ENCODE measurements around the gene ACTN4. TPM values are rescaled to one million over a fixed set of nuclear protein-coding genes. Genes with fewer than 3 reads are reported as not detected.
A peak's percentile ranks its signal among the peaks of the same experiment; 100 is the strongest.

ACTN4 gene
- total RNA-seq, 1 experiment from 2014 or later: 3,297 TPM

DNA sequence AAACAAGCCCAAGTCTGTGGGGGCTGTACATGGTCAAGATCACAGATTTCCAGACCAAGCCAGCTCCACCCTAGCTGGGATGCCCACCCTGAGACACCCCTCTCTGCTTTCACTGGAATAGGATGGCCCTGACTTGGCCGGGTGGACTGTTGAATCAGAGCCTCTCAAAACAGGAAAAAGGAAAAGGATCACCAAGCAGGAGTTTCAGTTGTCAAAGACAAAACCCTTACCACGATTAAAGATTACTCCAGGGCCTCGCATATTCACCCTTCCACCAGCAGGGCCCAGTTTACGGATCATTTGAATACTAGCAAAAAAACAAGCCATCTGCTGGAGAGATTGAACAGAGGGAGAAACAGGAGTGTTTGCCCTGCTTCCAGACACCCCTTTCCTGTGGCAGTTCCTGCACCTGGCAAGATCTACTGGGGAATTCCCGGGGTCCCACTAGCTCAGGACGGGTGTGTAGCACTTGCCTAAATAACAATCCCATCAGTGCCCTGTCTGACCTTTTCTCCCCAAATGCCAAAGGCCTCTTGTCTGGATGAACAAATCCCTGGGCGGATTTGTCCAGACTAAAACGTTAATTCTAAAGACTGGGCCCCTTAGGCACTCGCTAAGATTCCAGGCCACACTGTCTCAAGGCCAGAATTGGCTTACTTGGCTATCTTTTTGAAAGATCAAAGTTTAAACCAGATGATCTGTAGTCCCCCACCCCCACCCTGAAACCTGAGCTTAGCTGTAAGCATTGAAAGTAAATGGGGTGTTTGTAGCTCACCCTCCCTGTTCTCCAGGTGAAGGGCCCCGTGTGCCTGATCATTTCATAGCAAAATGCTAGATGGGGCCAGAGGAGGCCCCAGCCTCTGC, 38.4 kb downstream of the ACTN4 start:
- Histone ChIP-seq H3K9me3 (ENCODE audit: control insufficient read depth, insufficient read depth, low read depth, low read length) (peaks cover 4% of the 10 kb centered on the region; the same call in 1 of the 2 replicates), H3K4me1 (ENCODE audit: control insufficient read depth, insufficient read depth, low read length) (peaks cover 100% of the 10 kb centered on the region), H3K36me3 (ENCODE audit: control insufficient read depth, insufficient read depth, low read length) (no peaks in the 10 kb centered on the region), H3K27me3 (ENCODE audit: control insufficient read depth, insufficient read depth, low read length) (no peaks in the 10 kb centered on the region), H3K4me3 (ENCODE audit: low read depth in 2 of 2, low read length in 2 of 2) (no peak overlapping the region), H3K27ac (ENCODE audit: low read length) (peak overlapping the region; percentile 98)
- ATAC-seq (no peak), DNase-seq (ENCODE audit: low read depth, low spot score) (no peak)
- no TSS peak for BruUV-seq (replicated peaks)
- TF ChIP-seq POLR2AphosphoS5 (IDR thresholded peaks at IDR 0.05; ENCODE audit: low read depth, low read length): no peak
- no peak for TF ChIP-seq SIN3A (IDR thresholded peaks at IDR 0.05; ENCODE audit: borderline replicate concordance, insufficient read depth, low read depth, low read length)
- TF ChIP-seq, protein P1, sequence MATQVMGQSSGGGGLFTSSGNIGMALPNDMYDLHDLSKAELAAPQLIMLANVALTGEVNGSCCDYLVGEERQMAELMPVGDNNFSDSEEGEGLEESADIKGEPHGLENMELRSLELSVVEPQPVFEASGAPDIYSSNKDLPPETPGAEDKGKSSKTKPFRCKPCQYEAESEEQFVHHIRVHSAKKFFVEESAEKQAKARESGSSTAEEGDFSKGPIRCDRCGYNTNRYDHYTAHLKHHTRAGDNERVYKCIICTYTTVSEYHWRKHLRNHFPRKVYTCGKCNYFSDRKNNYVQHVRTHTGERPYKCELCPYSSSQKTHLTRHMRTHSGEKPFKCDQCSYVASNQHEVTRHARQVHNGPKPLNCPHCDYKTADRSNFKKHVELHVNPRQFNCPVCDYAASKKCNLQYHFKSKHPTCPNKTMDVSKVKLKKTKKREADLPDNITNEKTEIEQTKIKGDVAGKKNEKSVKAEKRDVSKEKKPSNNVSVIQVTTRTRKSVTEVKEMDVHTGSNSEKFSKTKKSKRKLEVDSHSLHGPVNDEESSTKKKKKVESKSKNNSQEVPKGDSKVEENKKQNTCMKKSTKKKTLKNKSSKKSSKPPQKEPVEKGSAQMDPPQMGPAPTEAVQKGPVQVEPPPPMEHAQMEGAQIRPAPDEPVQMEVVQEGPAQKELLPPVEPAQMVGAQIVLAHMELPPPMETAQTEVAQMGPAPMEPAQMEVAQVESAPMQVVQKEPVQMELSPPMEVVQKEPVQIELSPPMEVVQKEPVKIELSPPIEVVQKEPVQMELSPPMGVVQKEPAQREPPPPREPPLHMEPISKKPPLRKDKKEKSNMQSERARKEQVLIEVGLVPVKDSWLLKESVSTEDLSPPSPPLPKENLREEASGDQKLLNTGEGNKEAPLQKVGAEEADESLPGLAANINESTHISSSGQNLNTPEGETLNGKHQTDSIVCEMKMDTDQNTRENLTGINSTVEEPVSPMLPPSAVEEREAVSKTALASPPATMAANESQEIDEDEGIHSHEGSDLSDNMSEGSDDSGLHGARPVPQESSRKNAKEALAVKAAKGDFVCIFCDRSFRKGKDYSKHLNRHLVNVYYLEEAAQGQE (IDR thresholded peaks at IDR 0.05; ENCODE audit: insufficient read depth in 1 of 2, low read depth in 2 of 2, low read length in 1 of 2): no peak
- TF ChIP-seq, protein P2, sequence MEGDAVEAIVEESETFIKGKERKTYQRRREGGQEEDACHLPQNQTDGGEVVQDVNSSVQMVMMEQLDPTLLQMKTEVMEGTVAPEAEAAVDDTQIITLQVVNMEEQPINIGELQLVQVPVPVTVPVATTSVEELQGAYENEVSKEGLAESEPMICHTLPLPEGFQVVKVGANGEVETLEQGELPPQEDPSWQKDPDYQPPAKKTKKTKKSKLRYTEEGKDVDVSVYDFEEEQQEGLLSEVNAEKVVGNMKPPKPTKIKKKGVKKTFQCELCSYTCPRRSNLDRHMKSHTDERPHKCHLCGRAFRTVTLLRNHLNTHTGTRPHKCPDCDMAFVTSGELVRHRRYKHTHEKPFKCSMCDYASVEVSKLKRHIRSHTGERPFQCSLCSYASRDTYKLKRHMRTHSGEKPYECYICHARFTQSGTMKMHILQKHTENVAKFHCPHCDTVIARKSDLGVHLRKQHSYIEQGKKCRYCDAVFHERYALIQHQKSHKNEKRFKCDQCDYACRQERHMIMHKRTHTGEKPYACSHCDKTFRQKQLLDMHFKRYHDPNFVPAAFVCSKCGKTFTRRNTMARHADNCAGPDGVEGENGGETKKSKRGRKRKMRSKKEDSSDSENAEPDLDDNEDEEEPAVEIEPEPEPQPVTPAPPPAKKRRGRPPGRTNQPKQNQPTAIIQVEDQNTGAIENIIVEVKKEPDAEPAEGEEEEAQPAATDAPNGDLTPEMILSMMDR (IDR thresholded peaks at IDR 0.05): no peak
- peak; percentile 84 for TF ChIP-seq TCF7L2 (IDR thresholded peaks at IDR 0.05; ENCODE audit: low read depth, low read length)
- ChIA-PET CTCF (interaction anchor here (0.5 to 0.7 kb wide), 5 partner anchors 14 to 1510 kb away, joined by 3 to 8 read pairs (median 5); no protein-coding TSS in a partner anchor), POLR2A (interaction anchor here (0.7 to 1.0 kb wide), 5 partner anchors 13 to 721 kb away, joined by 3 to 10 read pairs (median 3); partner anchors contain the start of gene ZFP36)
- in situ Hi-C loops (cut with HindIII; ENCODE audit: low pct_unique_long_range_greater_than_20kb, low sequenced_read_pairs) (no loop called here), intact Hi-C loops (cut with micrococcal nuclease; ENCODE audit: unreplicated experiment) (no loop called here)

- ATAC-seq: no peak
- Histone ChIP-seq H3K36me3 (ENCODE audit: control insufficient read depth, insufficient read depth, low read length) (no peaks in the 10 kb centered on the region), H3K4me3 (ENCODE audit: low read depth in 2 of 2, low read length in 2 of 2) (no peak overlapping the region), H3K27me3 (ENCODE audit: control insufficient read depth, insufficient read depth, low read length) (no peaks in the 10 kb centered on the region), H3K9me3 (ENCODE audit: control insufficient read depth, insufficient read depth, low read depth, low read length) (peaks cover 4% of the 10 kb centered on the region; the same call in 1 of the 2 replicates), H3K4me1 (ENCODE audit: control insufficient read depth, insufficient read depth, low read length) (peaks cover 100% of the 10 kb centered on the region), H3K27ac (ENCODE audit: low read length) (peak overlapping the region; percentile 98)
- ChIA-PET POLR2A (interaction anchor here (0.5 to 1.0 kb wide), 5 partner anchors 19 to 720 kb away, joined by 3 to 10 read pairs (median 5); partner anchors contain the start of gene ZFP36), CTCF (interaction anchor here (0.6 to 0.7 kb wide), 4 partner anchors 13 to 1509 kb away, joined by 3 to 8 read pairs (median 6); no protein-coding TSS in a partner anchor)
- in situ Hi-C loops (cut with HindIII; ENCODE audit: low pct_unique_long_range_greater_than_20kb, low sequenced_read_pairs) (no loop called here), intact Hi-C loops (cut with micrococcal nuclease; ENCODE audit: unreplicated experiment) (no loop called here)
- BruUV-seq (replicated peaks): no TSS peak
- DNase-seq (ENCODE audit: low read depth, low spot score): no peak
- TF ChIP-seq SIN3A (IDR thresholded peaks at IDR 0.05; ENCODE audit: borderline replicate concordance, insufficient read depth, low read depth, low read length): no peak
- no peak for TF ChIP-seq POLR2AphosphoS5 (IDR thresholded peaks at IDR 0.05; ENCODE audit: low read depth, low read length)
- TF ChIP-seq, protein P2 (IDR thresholded peaks at IDR 0.05): no peak
- TF ChIP-seq TCF7L2 (IDR thresholded peaks at IDR 0.05; ENCODE audit: low read depth, low read length): peak; percentile 4; the same call in 1 of the 2 replicates
- TF ChIP-seq, protein P1 (IDR thresholded peaks at IDR 0.05; ENCODE audit: insufficient read depth in 1 of 2, low read depth in 2 of 2, low read length in 1 of 2): no peak
Measured at GRCh38 chr19:38686530-38686888, 39.1 kb downstream of the ACTN4 start.

Measured in Panc1 (cell line).